GM23248 (cell line): ENCODE measurements around the gene UBR3. TPM values are rescaled to one million over a fixed set of nuclear protein-coding genes. Genes with fewer than 3 reads are reported as not detected.

Experiments
- DNase-seq: peaks from one replicate; pipeline ENCODE4 v3.0.0-alpha.2; 2015
- H2AFZ ChIP-seq: fragments of 200-600 bp; sonication (generic); 2 replicates; pipeline ENCODE4 v1.6.1; 2016; ENCODE audit warnings: antibody characterized with exemption
- H3F3A ChIP-seq: fragments of 200-600 bp; sonication (generic); 2 replicates; pipeline ENCODE4 v1.6.1; 2016; ENCODE audit warnings: mild to moderate bottlenecking, antibody characterized with exemption, mixed run types; ENCODE audit not compliant: insufficient read depth
- H3K27ac ChIP-seq: fragments of 200-600 bp; sonication (generic); 2 replicates; pipeline ENCODE4 v1.5.1; 2016; ENCODE audit warnings: mild to moderate bottlenecking
- H3K27me3 ChIP-seq: fragments of 200-600 bp; sonication (generic); replicated peaks from 2 replicates; pipeline ENCODE4 v1.6.1; 2016; ENCODE audit warnings: mild to moderate bottlenecking; ENCODE audit not compliant: insufficient read depth
- H3K36me3 ChIP-seq: fragments of 200-600 bp; sonication (generic); 2 replicates; pipeline ENCODE4 v1.6.1; 2016; ENCODE audit warnings: low read depth, mild to moderate bottlenecking
- H3K4me1 ChIP-seq: fragments of 200-600 bp; sonication (generic); 2 replicates; pipeline ENCODE4 v1.6.1; 2016; ENCODE audit warnings: mild to moderate bottlenecking; ENCODE audit not compliant: insufficient read depth
- H3K4me2 ChIP-seq: fragments of 200-600 bp; sonication (generic); one replicate; pipeline ENCODE4 v1.6.1; 2016; ENCODE audit warnings: mild to moderate bottlenecking; ENCODE audit not compliant: unreplicated experiment
- H3K4me3 ChIP-seq: fragments of 200-600 bp; sonication (generic); 2 replicates; pipeline ENCODE4 v1.5.1; 2016; ENCODE audit warnings: mild to moderate bottlenecking
- H3K79me2 ChIP-seq: fragments of 200-600 bp; sonication (generic); 2 replicates; pipeline ENCODE4 v1.6.1; 2016; ENCODE audit warnings: mild to moderate bottlenecking; ENCODE audit not compliant: insufficient read depth
- H3K9ac ChIP-seq: fragments of 200-600 bp; sonication (generic); 2 replicates; pipeline ENCODE4 v1.6.1; 2016; ENCODE audit warnings: mild to moderate bottlenecking
- H3K9me2 ChIP-seq: fragments of 200-600 bp; sonication (generic); 2 replicates; pipeline ENCODE4 v1.6.1; 2016; ENCODE audit warnings: mixed run types, mild to moderate bottlenecking, moderate library complexity; ENCODE audit not compliant: insufficient read depth
- H3K9me3 ChIP-seq: fragments of 200-600 bp; sonication (generic); one replicate; pipeline ENCODE4 v1.6.1; 2017; ENCODE audit warnings: low read depth
- H4K20me1 ChIP-seq: fragments of 200-600 bp; sonication (generic); 2 replicates; pipeline ENCODE4 v1.6.0; 2016; ENCODE audit not compliant: insufficient read depth
- EZH2 ChIP-seq: fragments of 200-600 bp; sonication (generic); IDR thresholded peaks from 2 replicates; pipeline ENCODE4 v1.6.1; 2018; ENCODE audit warnings: antibody characterized with exemption, mild to moderate bottlenecking; ENCODE audit not compliant: insufficient read depth, poor library complexity, severe bottlenecking
- EZH2phosphoT487 ChIP-seq: fragments of 200-600 bp; sonication (generic); IDR thresholded peaks from 2 replicates; pipeline ENCODE4 v1.6.1; 2018; ENCODE audit warnings: antibody characterized with exemption, moderate library complexity, mild to moderate bottlenecking, low read depth; ENCODE audit not compliant: insufficient read depth
- WGBS, 2 experiments: methylation state at CpG; one replicate each; pipeline ENCODE4 v1.1.6; 2015 to 2017; ENCODE audit warnings: low lambda C conversion rate in 2 of 2, low coverage in 1 of 2; ENCODE audit errors: missing lambda C conversion rate in 2 of 2; 5-methylcytosine and 5-hydroxymethylcytosine counted together
- in situ Hi-C: fragments of 300-500 bp; cut with MboI; formaldehyde crosslinking; loops from 2 replicates; pipeline ENCODE4 v1.15.0; 2020
- polyA plus RNA-seq: library from polyadenylated mRNA; unstranded; fragments of >200 nt; fragmentation: Nextera tagmentation; extraction: Ambion mirVana; gene quantifications from 2 replicates; pipeline ENCODE4 v1.2.1, GENCODE V29; 2016
- total RNA-seq: library from RNA; depleted of rRNA; stranded (reverse); fragments of >200 nt; shearing (Covaris generic); gene quantifications from 2 replicates; pipeline ENCODE4 v1.2.3, GENCODE V29; 2014

Gene UBR3
- total and polyA plus RNA-seq, 2 experiments from 2014 or later = 8.9 to 22.4 TPM

- H4K20me1 ChIP-seq = no peaks in the 10 kb centered on the region
- DNase-seq = no peak
- no peaks in the 10 kb centered on the region for H3K9me2 ChIP-seq
- no peak overlapping the region for H3K9ac ChIP-seq
- in situ Hi-C loops = no loop called here
- no peak overlapping the region for H3K4me3 ChIP-seq
- H3K79me2 ChIP-seq = no peaks in the 10 kb centered on the region
- no peaks in the 10 kb centered on the region for H3F3A ChIP-seq
- no peak overlapping the region for H3K27ac ChIP-seq
- H3K27me3 ChIP-seq = no peaks in the 10 kb centered on the region
- no peak overlapping the region for H3K4me2 ChIP-seq
- no peaks in the 10 kb centered on the region for H3K9me3 ChIP-seq
- H3K4me1 ChIP-seq = no peaks in the 10 kb centered on the region
- H3K36me3 ChIP-seq = no peaks in the 10 kb centered on the region
- no peak overlapping the region for H2AFZ ChIP-seq
- TF ChIP-seq EZH2 (no peak), EZH2phosphoT487 (no peak)
Measured at GRCh38 chr2:170095380-170095779, 268.1 kb downstream of the UBR3 start.

DNA sequence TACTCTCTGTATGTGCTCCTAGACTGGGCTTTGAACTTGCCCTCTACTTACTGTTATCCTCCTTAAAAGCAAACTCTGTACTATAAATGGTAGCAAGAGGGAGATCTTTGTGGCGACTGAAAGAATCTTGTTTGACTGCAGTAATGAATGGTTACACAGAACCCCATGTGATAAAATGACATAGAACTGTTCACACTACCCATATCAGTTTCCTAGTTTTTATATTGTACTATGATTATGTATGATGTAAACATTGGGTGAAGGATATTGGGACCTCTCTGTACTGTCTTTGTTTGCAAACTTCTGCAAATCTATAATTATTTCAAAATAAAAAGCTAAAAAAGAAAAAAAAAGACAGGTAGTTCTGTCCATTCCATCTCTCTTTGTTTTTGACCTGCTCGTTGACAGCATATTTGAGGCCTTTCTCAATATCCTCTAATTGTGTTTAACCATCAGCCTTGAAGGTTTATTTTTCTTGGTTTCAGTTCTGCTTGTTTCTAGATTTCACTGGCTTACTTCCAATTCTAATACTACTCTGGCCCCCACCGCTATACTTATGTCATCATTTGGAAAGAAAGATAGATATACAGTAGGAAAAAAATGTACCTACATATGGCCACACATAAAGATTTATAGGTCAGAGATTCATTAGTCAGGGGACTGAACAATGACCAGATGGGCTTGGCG is 271.5 kb downstream of the UBR3 start:
- Histone ChIP-seq H4K20me1 (no peaks in the 10 kb centered on the region), H3F3A (no peaks in the 10 kb centered on the region), H3K79me2 (no peaks in the 10 kb centered on the region), H3K9ac (no peak overlapping the region), H3K36me3 (no peaks in the 10 kb centered on the region), H2AFZ (no peak overlapping the region), H3K27me3 (no peaks in the 10 kb centered on the region), H3K27ac (no peak overlapping the region), H3K4me1 (no peaks in the 10 kb centered on the region), H3K4me2 (no peak overlapping the region), H3K9me2 (no peaks in the 10 kb centered on the region), H3K9me3 (no peaks in the 10 kb centered on the region), H3K4me3 (no peak overlapping the region)
- 73 to 74% methylated on average over 4 of the region's 4 CpGs for whole genome bisulfite sequencing, 2 experiments
- no peak for DNase-seq
- TF ChIP-seq EZH2phosphoT487 (no peak), EZH2 (no peak)
- in situ Hi-C loops = no loop called here

GRCh38 chr2:170101789-170102188 is 274.5 kb downstream of the UBR3 start:
- H3K9me2 ChIP-seq = no peaks in the 10 kb centered on the region
- H3K4me3 ChIP-seq = no peak overlapping the region
- no peaks in the 10 kb centered on the region for H3K9me3 ChIP-seq
- H3F3A ChIP-seq = no peaks in the 10 kb centered on the region
- H3K9ac ChIP-seq = no peak overlapping the region
- no peaks in the 10 kb centered on the region for H3K79me2 ChIP-seq
- in situ Hi-C loops = no loop called here
- H3K27ac ChIP-seq = no peak overlapping the region
- H3K36me3 ChIP-seq = no peaks in the 10 kb centered on the region
- no peaks in the 10 kb centered on the region for H3K27me3 ChIP-seq
- no peak for TF ChIP-seq EZH2phosphoT487
- TF ChIP-seq EZH2 = no peak
- H4K20me1 ChIP-seq = no peaks in the 10 kb centered on the region
- H3K4me1 ChIP-seq = no peaks in the 10 kb centered on the region
- DNase-seq = no peak
- H3K4me2 ChIP-seq = no peak overlapping the region
- no peak overlapping the region for H2AFZ ChIP-seq
- 88 to 98% methylated on average over 3 of the region's 3 CpGs for WGBS, 2 experiments

GRCh38 chr2:170106102-170106840 is 279.0 kb downstream of the UBR3 start:
- Histone ChIP-seq H3K9ac (no peak overlapping the region), H3K27ac (no peak overlapping the region), H3K4me3 (no peak overlapping the region), H2AFZ (no peak overlapping the region), H3K9me3 (no peaks in the 10 kb centered on the region), H4K20me1 (no peaks in the 10 kb centered on the region), H3K4me2 (no peak overlapping the region), H3K36me3 (no peaks in the 10 kb centered on the region), H3F3A (no peaks in the 10 kb centered on the region), H3K9me2 (no peaks in the 10 kb centered on the region), H3K79me2 (no peaks in the 10 kb centered on the region), H3K27me3 (no peaks in the 10 kb centered on the region), H3K4me1 (no peaks in the 10 kb centered on the region)
- TF ChIP-seq EZH2 = no peak
- no peak for TF ChIP-seq EZH2phosphoT487
- in situ Hi-C loops = no loop called here
- no peak for DNase-seq
- 89 to 91% methylated on average over 4 of the region's 4 CpGs for WGBS, 2 experiments
